ENCODE measurements around the gene REXO4.

- TF ChIP-seq, protein P1, sequence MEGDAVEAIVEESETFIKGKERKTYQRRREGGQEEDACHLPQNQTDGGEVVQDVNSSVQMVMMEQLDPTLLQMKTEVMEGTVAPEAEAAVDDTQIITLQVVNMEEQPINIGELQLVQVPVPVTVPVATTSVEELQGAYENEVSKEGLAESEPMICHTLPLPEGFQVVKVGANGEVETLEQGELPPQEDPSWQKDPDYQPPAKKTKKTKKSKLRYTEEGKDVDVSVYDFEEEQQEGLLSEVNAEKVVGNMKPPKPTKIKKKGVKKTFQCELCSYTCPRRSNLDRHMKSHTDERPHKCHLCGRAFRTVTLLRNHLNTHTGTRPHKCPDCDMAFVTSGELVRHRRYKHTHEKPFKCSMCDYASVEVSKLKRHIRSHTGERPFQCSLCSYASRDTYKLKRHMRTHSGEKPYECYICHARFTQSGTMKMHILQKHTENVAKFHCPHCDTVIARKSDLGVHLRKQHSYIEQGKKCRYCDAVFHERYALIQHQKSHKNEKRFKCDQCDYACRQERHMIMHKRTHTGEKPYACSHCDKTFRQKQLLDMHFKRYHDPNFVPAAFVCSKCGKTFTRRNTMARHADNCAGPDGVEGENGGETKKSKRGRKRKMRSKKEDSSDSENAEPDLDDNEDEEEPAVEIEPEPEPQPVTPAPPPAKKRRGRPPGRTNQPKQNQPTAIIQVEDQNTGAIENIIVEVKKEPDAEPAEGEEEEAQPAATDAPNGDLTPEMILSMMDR (IDR thresholded peaks at IDR 0.05) = no peak
- TF ChIP-seq POLR2A (IDR thresholded peaks at IDR 0.05) = no peak
These were observed 40.0 kb downstream of the REXO4 start for GRCh38 chr9:133377721-133378216.
